Caco-2 (cell line): ENCODE data around the gene SLC39A11. TPM values are rescaled to one million over a fixed set of nuclear protein-coding genes. Genes with fewer than 3 reads are reported as not detected.

Experiments
- BruUV-seq: library from RNA; stranded (reverse); fragments of 400-500 nt; replicated peaks from 2 replicates; lab custom pipeline; 2021; lab: Mats Ljungman, UMichigan
- CTCF ChIA-PET: fragments of 300-600 bp; sonication (Branson Sonifier 250); formaldehyde crosslinking; loops from one replicate; lab custom pipeline; 2022; ENCODE audit warnings: antibody characterized with exemption; lab: Charles Lee
- POLR2A ChIA-PET: fragments of 300-600 bp; sonication (Branson Sonifier 250); formaldehyde crosslinking; loops from one replicate; lab custom pipeline; 2022; ENCODE audit warnings: antibody characterized with exemption; lab: Charles Lee
- DNase-seq, 2 experiments: peaks; one replicate each; pipeline versions ENCODE4 v3.0.0 to v3.0.0-alpha.2; 2020 to 2022
- H3K27me3 ChIP-seq: replicated peaks from 2 replicates; pipeline ENCODE4 v1.6.0; 2011; ENCODE audit warnings: low read length; ENCODE audit not compliant: control insufficient read depth, insufficient read depth
- H3K36me3 ChIP-seq: 2 replicates; pipeline ENCODE4 v1.5.1; 2011; ENCODE audit warnings: low read length; ENCODE audit not compliant: control insufficient read depth, insufficient read depth
- H3K4me1 ChIP-seq: fragments of 250-450 bp; sonication (Bioruptor Pico); 2 replicates; pipeline ENCODE4 v1.5.1; 2020; ENCODE audit warnings: mild to moderate bottlenecking
- H3K4me3 ChIP-seq: 2 replicates; pipeline ENCODE4 v1.5.1; 2011; ENCODE audit warnings: low read depth, mild to moderate bottlenecking, control low read depth, low read length
- H3K9me3 ChIP-seq: fragments of 250-450 bp; sonication (Bioruptor Pico); 2 replicates; pipeline ENCODE4 v1.5.1; 2020; ENCODE audit warnings: mild to moderate bottlenecking, moderate library complexity
- H3K27ac Mint-ChIP-seq: one replicate; pipeline ENCODE4 v1.8.0; 2022; ENCODE audit warnings: mixed read lengths; ENCODE audit not compliant: unreplicated experiment
- H3K27me3 Mint-ChIP-seq: one replicate; pipeline ENCODE4 v1.8.0; 2022; ENCODE audit warnings: mixed read lengths; ENCODE audit not compliant: insufficient read depth, unreplicated experiment
- H3K36me3 Mint-ChIP-seq: one replicate; pipeline ENCODE4 v1.8.0; 2022; ENCODE audit warnings: mild to moderate bottlenecking, mixed read lengths; ENCODE audit not compliant: insufficient read depth, unreplicated experiment
- H3K4me1 Mint-ChIP-seq: one replicate; pipeline ENCODE4 v1.8.0; 2022; ENCODE audit warnings: low read depth, mixed read lengths; ENCODE audit not compliant: unreplicated experiment
- H3K4me3 Mint-ChIP-seq: one replicate; pipeline ENCODE4 v1.8.0; 2022; ENCODE audit warnings: mild to moderate bottlenecking, moderate library complexity, mixed read lengths; ENCODE audit not compliant: unreplicated experiment
- H3K9me3 Mint-ChIP-seq: one replicate; pipeline ENCODE4 v1.8.0; 2022; ENCODE audit warnings: mixed read lengths; ENCODE audit not compliant: unreplicated experiment
- CTCF ChIP-seq, 2 experiments: fragments of 200-600 bp in 1 of 2; IDR thresholded peaks; 1 replicate in 1 of 2; 2 replicates in 1 of 2; pipeline versions ENCODE4 v1.5.1 to v1.8.0; 2011 to 2022; ENCODE audit warnings: antibody characterized with exemption in 1 of 2, control low read depth in 1 of 2, inconsistent platforms in 1 of 2, low read depth in 1 of 2, low read length in 1 of 2, mild to moderate bottlenecking in 1 of 2, moderate library complexity in 1 of 2; ENCODE audit not compliant: insufficient read depth in 1 of 2, severe bottlenecking in 1 of 2, unreplicated experiment in 1 of 2
- intact Hi-C: fragments of 100-400 bp; cut with micrococcal nuclease; formaldehyde crosslinking; loops from one replicate; pipeline ENCODE4 v1.10.0; 2022; ENCODE audit not compliant: unreplicated experiment
- total RNA-seq: library from RNA; stranded (reverse); gene quantifications from 2 replicates; pipeline ENCODE4 v1.2.3, GENCODE V29; 2022

SLC39A11 gene
- total RNA-seq, 1 experiment from 2014 or later: 26.4 TPM

GRCh38 chr17:72667096-72668063 lies 425.1 kb downstream of the SLC39A11 start:
- CTCF ChIA-PET: interaction anchor here (1.2 kb wide), 1 partner anchor 107 kb away, joined by 5 read pairs; no protein-coding TSS in a partner anchor
- peaks cover 6% of the 10 kb centered on the region for H3K4me1 Mint-ChIP-seq

GRCh38 chr17:72665852-72666851 lies 426.3 kb downstream of the SLC39A11 start:
- H3K4me3 ChIP-seq: no peak overlapping the region
- H3K9me3 ChIP-seq: no peaks in the 10 kb centered on the region
- CTCF ChIA-PET: interaction anchor here (1.2 kb wide), 1 partner anchor 106 kb away, joined by 5 read pairs; no protein-coding TSS in a partner anchor
- no peaks in the 10 kb centered on the region for H3K27me3 ChIP-seq
- H3K9me3 Mint-ChIP-seq: peaks cover 32% of the 10 kb centered on the region
- H3K4me1 ChIP-seq: peaks cover 8% of the 10 kb centered on the region
- no peaks in the 10 kb centered on the region for H3K36me3 Mint-ChIP-seq
- intact Hi-C loops: no loop called here
- no peak for TF ChIP-seq CTCF (IDR thresholded peaks at IDR 0.05; ENCODE audit: insufficient read depth in 1 of 2, low read depth in 1 of 2, low read length in 1 of 2, severe bottlenecking in 1 of 2, unreplicated experiment in 1 of 2)
- H3K27me3 Mint-ChIP-seq: no peaks in the 10 kb centered on the region
- no peaks in the 10 kb centered on the region for H3K36me3 ChIP-seq
- BruUV-seq: no TSS peak
- H3K4me1 Mint-ChIP-seq: peaks cover 6% of the 10 kb centered on the region
- no peak overlapping the region for H3K4me3 Mint-ChIP-seq
- DNase-seq: no peak
- H3K27ac Mint-ChIP-seq: no peak overlapping the region
- POLR2A ChIA-PET: no interaction called here

More at GRCh38 chr17:72667096-72668063, 425.1 kb downstream of the SLC39A11 start:
- H3K9me3 Mint-ChIP-seq: peaks cover 25% of the 10 kb centered on the region
- Histone ChIP-seq H3K4me1 (no peaks in the 10 kb centered on the region), H3K9me3 (no peaks in the 10 kb centered on the region), H3K4me3 (no peak overlapping the region), H3K36me3 (no peaks in the 10 kb centered on the region), H3K27me3 (no peaks in the 10 kb centered on the region)
- POLR2A ChIA-PET: interaction anchor here (0.5 kb wide), 1 partner anchor 228 kb away, joined by 3 read pairs; no protein-coding TSS in a partner anchor
- intact Hi-C loops: no loop called here
- no peaks in the 10 kb centered on the region for H3K27me3 Mint-ChIP-seq
- H3K27ac Mint-ChIP-seq: no peak overlapping the region
- H3K36me3 Mint-ChIP-seq: no peaks in the 10 kb centered on the region
- no peak overlapping the region for H3K4me3 Mint-ChIP-seq
- no TSS peak for BruUV-seq
- no peak for DNase-seq
- no peak for TF ChIP-seq CTCF (IDR thresholded peaks at IDR 0.05; ENCODE audit: insufficient read depth in 1 of 2, low read depth in 1 of 2, low read length in 1 of 2, severe bottlenecking in 1 of 2, unreplicated experiment in 1 of 2)

- DNase-seq: no peak
- H3K4me3 ChIP-seq: no peak overlapping the region
- H3K4me1 ChIP-seq: peaks cover 15% of the 10 kb centered on the region
- H3K36me3 ChIP-seq: no peaks in the 10 kb centered on the region
- H3K9me3 ChIP-seq: no peaks in the 10 kb centered on the region
- H3K4me3 Mint-ChIP-seq: no peak overlapping the region
- ChIA-PET CTCF (interaction anchor here (1.3 kb wide), 1 partner anchor 106 kb away, joined by 5 read pairs; no protein-coding TSS in a partner anchor), POLR2A (no interaction called here)
- BruUV-seq: no TSS peak
- peaks cover 32% of the 10 kb centered on the region for H3K9me3 Mint-ChIP-seq
- intact Hi-C loops: no loop called here
- H3K27me3 Mint-ChIP-seq: no peaks in the 10 kb centered on the region
- H3K27me3 ChIP-seq: no peaks in the 10 kb centered on the region
- no peak overlapping the region for H3K27ac Mint-ChIP-seq
- H3K36me3 Mint-ChIP-seq: no peaks in the 10 kb centered on the region
- H3K4me1 Mint-ChIP-seq: no peaks in the 10 kb centered on the region
- no peak for TF ChIP-seq CTCF (IDR thresholded peaks at IDR 0.05; ENCODE audit: insufficient read depth in 1 of 2, low read depth in 1 of 2, low read length in 1 of 2, severe bottlenecking in 1 of 2, unreplicated experiment in 1 of 2)
Measured at GRCh38 chr17:72662827-72663190, 429.7 kb downstream of the SLC39A11 start.
